ENCODE measurements around the gene ZFTA. TPM values are rescaled to one million over a fixed set of nuclear protein-coding genes. Genes with fewer than 3 reads are reported as not detected.

ZFTA gene
- total and polyA plus RNA-seq, 9 donors: 20.2 to 64.4 (median 48.3) TPM

DNA sequence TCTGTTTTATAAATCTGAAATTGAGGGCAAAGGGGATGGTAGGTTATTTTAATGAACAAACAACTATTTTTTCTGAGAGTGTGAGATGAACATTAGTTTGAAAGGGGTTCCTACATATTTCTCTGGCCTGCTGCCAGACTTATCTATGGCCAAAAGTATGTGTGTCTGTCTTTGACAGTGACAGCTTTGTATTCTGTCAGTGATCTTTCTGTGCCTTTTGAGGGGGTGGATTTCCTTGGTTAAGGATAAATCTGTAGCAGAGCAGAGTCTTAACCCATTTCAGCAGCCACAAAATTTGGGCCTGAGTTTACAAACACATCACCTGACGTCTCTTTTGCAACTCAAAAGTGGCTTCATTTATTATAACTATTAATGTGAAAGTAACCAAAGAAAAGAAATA is 30.9 kb downstream of the ZFTA start:
- Histone ChIP-seq H3K4me3 (no peak overlapping the region), H3K4me1 (ENCODE audit: insufficient read depth) (no peaks in the 10 kb centered on the region), H3K9me3 (no peaks in the 10 kb centered on the region), H3K36me3 (no peaks in the 10 kb centered on the region), H3K27ac (no peak overlapping the region), H3K27me3 (no peaks in the 10 kb centered on the region)
- TF ChIP-seq POLR2A (IDR thresholded peaks at IDR 0.05): no peak
- WGBS, 3 donors: 29 to 76% (median 71%) methylated on average over 1 of the region's 1 CpG
- intact Hi-C loops (cut with DNase I): loop anchor here in 3 of 4 donors (5.0 to 10.0 kb wide), 4 partner anchors 93 to 263 kb away; no protein-coding TSS in a partner anchor
- DNase-seq: no peak

DNA sequence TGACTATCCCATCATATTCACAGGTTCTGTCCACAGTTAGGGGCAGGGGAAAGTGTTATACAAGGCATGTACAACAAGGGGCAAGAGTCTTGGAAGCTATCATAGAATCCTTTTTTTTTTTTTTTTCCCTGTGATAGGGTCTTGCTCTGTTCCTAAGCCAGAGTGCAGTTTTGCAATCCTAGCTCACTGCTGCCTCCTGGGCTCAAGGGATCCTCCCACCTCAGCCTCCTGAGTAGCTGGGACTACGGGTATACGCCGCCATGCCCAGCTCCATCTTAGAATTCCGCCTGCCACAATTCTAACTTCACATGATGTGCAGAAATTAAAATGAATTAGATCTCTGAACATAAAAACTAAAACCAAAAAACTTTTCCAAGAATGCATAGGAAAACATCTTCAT is 31.7 kb downstream of the ZFTA start:
- intact Hi-C loops (cut with DNase I): loop anchor here in 3 of 4 donors (5.0 to 10.0 kb wide), 4 partner anchors 92 to 262 kb away; no protein-coding TSS in a partner anchor
- 97% methylated on average over 4 of the region's 4 CpGs for whole genome bisulfite sequencing, 3 donors
- TF ChIP-seq, protein P1, sequence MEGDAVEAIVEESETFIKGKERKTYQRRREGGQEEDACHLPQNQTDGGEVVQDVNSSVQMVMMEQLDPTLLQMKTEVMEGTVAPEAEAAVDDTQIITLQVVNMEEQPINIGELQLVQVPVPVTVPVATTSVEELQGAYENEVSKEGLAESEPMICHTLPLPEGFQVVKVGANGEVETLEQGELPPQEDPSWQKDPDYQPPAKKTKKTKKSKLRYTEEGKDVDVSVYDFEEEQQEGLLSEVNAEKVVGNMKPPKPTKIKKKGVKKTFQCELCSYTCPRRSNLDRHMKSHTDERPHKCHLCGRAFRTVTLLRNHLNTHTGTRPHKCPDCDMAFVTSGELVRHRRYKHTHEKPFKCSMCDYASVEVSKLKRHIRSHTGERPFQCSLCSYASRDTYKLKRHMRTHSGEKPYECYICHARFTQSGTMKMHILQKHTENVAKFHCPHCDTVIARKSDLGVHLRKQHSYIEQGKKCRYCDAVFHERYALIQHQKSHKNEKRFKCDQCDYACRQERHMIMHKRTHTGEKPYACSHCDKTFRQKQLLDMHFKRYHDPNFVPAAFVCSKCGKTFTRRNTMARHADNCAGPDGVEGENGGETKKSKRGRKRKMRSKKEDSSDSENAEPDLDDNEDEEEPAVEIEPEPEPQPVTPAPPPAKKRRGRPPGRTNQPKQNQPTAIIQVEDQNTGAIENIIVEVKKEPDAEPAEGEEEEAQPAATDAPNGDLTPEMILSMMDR (IDR thresholded peaks at IDR 0.05): no peak
- TF ChIP-seq POLR2A (IDR thresholded peaks at IDR 0.05): no peak
- no peak for TF ChIP-seq EP300 (IDR thresholded peaks at IDR 0.05)
- Histone ChIP-seq H3K36me3 (no peaks in the 10 kb centered on the region), H3K27me3 (no peaks in the 10 kb centered on the region), H3K4me1 (ENCODE audit: insufficient read depth) (no peaks in the 10 kb centered on the region), H3K9me3 (no peaks in the 10 kb centered on the region), H3K4me3 (no peak overlapping the region), H3K27ac (no peak overlapping the region)
- DNase-seq: no peak

DNA sequence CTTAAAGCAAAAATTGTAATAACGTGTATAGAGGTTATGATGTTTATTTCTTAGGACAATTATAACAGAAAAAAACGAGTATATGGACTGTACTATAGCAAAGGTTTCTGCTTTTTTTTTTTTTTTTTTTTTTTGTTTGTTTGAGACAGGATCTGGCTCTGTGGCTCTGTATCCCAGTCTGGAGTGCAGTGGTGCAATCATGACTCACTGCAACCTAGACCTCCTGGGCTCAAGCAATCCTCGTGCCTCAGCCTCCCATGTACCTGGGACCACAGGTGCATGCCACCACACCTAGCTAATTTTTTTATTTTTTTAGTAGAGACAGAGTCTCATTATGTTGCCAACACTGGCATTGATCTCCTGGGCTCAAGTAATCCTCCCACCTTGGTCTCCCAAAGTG is 39.2 kb downstream of the ZFTA start:
- WGBS, 3 donors: 84 to 90% (median 85%) methylated on average over 3 of the region's 3 CpGs
- intact Hi-C loops (cut with DNase I): no loop called here
- TF ChIP-seq EP300 (IDR thresholded peaks at IDR 0.05) (no peak), POLR2A (IDR thresholded peaks at IDR 0.05) (no peak)
- TF ChIP-seq, protein P1 (IDR thresholded peaks at IDR 0.05): no peak
- no peak for DNase-seq
- H3K36me3 ChIP-seq: no peaks in the 10 kb centered on the region
- no peaks in the 10 kb centered on the region for H3K9me3 ChIP-seq
- H3K27ac ChIP-seq: no peak overlapping the region
- no peak overlapping the region for H3K4me3 ChIP-seq
- H3K4me1 ChIP-seq (ENCODE audit: insufficient read depth): no peaks in the 10 kb centered on the region
- H3K27me3 ChIP-seq: no peaks in the 10 kb centered on the region

DNA sequence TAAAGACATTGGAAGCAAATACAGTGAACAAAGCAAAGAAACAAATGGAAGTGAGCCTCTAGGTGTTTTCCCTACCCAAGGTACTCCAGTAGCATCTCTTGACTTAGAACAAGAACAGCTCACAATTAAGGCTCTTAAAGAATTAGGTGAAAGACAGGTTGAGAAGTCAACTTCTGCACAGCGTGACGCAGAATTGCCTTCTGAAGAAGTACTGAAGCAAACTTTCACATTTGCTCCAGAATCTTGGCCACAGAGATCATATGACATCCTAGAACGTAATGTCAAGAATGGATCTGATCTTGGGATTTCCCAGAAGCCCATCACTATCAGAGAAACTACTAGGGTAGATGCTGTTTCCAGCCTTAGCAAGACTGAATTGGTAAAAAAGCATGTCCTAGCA is 48.0 kb downstream of the ZFTA start:
- intact Hi-C loops (cut with DNase I): no loop called here
- H3K36me3 ChIP-seq: no peaks in the 10 kb centered on the region
- no peaks in the 10 kb centered on the region for H3K4me1 ChIP-seq (ENCODE audit: insufficient read depth)
- TF ChIP-seq POLR2A (IDR thresholded peaks at IDR 0.05): no peak
- no peak for TF ChIP-seq EP300 (IDR thresholded peaks at IDR 0.05)
- TF ChIP-seq, protein P1 (IDR thresholded peaks at IDR 0.05): no peak
- H3K4me3 ChIP-seq: no peak overlapping the region
- no peaks in the 10 kb centered on the region for H3K27me3 ChIP-seq
- no peak overlapping the region for H3K27ac ChIP-seq
- WGBS, 3 donors: 96 to 98% (median 96%) methylated on average over 3 of the region's 3 CpGs
- H3K9me3 ChIP-seq: no peaks in the 10 kb centered on the region
- DNase-seq: no peak

DNA sequence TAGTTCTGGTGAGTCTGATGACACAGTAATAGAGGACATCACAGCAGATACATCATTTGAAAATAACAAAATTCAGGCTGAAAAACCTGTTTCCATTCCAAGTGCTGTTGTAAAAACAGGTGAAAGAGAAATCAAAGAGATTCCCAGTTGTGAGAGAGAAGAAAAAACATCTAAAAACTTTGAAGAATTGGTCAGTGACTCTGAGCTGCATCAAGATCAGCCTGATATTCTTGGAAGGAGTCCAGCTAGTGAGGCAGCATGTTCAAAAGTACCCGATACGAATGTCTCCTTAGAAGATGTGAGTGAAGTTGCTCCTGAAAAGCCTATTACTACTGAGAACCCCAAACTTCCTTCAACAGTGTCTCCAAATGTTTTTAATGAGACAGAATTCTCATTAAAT is 48.6 kb downstream of the ZFTA start:
- no peaks in the 10 kb centered on the region for H3K4me1 ChIP-seq (ENCODE audit: insufficient read depth)
- H3K4me3 ChIP-seq: no peak overlapping the region
- WGBS, 3 donors: 81 to 85% (median 84%) methylated on average over 2 of the region's 2 CpGs
- DNase-seq: no peak
- no peaks in the 10 kb centered on the region for H3K9me3 ChIP-seq
- intact Hi-C loops (cut with DNase I): no loop called here
- H3K36me3 ChIP-seq: no peaks in the 10 kb centered on the region
- H3K27me3 ChIP-seq: no peaks in the 10 kb centered on the region
- TF ChIP-seq EP300 (IDR thresholded peaks at IDR 0.05) (no peak), POLR2A (IDR thresholded peaks at IDR 0.05) (no peak)
- TF ChIP-seq, protein P1 (IDR thresholded peaks at IDR 0.05): no peak
- no peak overlapping the region for H3K27ac ChIP-seq
